Measurements from ENCODE around the gene ARHGEF37. TPM values are rescaled to one million over a fixed set of nuclear protein-coding genes. Genes with fewer than 3 reads are reported as not detected.

The ARHGEF37 gene
- total and polyA plus RNA-seq, 2 of the 8 experiments (the other 6 are each of a cell fraction or from before 2014, with no cell fraction given): 0.21 to 0.48 TPM

GRCh38 chr5:149584121-149584520, 2.8 kb downstream of the ARHGEF37 start:
- no peak for FAIRE-seq

More at GRCh38 chr5:149584121-149584520, 2.8 kb downstream of the ARHGEF37 start:
- TF ChIP-seq RBBP5 (IDR thresholded peaks at IDR 0.05; ENCODE audit: borderline replicate concordance, low read depth, low read length): no peak
- H3K27ac ChIP-seq (ENCODE audit: low read depth, low read length): no peak overlapping the region
- ChIA-PET POLR2A (ENCODE audit: partially characterized antibody) (no interaction called here), CTCF (ENCODE audit: partially characterized antibody) (interaction anchor here (0.5 to 5.6 kb wide), 6 partner anchors 14 to 217 kb away, joined by 3 to 33 read pairs (median 3); no protein-coding TSS in a partner anchor)
- H3K4me3 ChIP-seq (ENCODE audit: extremely low read depth in 1 of 4, insufficient read depth in 2 of 4, low read depth in 3 of 4, low read length in 4 of 4): no peak overlapping the region
- H3K27me3 ChIP-seq (replicated peaks in 1 of 4; ENCODE audit: control insufficient read depth in 3 of 4, extremely low read depth in 1 of 4, insufficient read depth in 3 of 4, low read length in 3 of 4): peaks cover 0 to 18% (median 13%) of the 10 kb centered on the region in 4 experiments; a peak in 6 of 7 replicates
- 56% methylated on average over 2 of the region's 2 CpGs; no CpG with 5 or more reads in 1 of the 2 experiments for WGBS, 2 experiments (ENCODE audit: extremely low coverage in 1 of 2, insufficient coverage in 1 of 2, insufficient read length in 1 of 2, insufficient replicate concordance in 2 of 2, low coverage in 1 of 2, low lambda C conversion rate in 2 of 2, missing lambda C conversion rate in 1 of 2)
- no peak overlapping the region for H2AK5ac ChIP-seq (ENCODE audit: low read depth, low read length)
- H2AFZ ChIP-seq (ENCODE audit: low read length): no peak overlapping the region
- H2BK15ac ChIP-seq (ENCODE audit: low read length): no peak overlapping the region
- H2BK120ac ChIP-seq (replicated peaks; ENCODE audit: low read depth, low read length): no peak overlapping the region
- no peak overlapping the region for H2BK20ac ChIP-seq (ENCODE audit: low read length)
- no peaks in the 10 kb centered on the region for H3K79me2 ChIP-seq (ENCODE audit: control insufficient read depth in 1 of 2, insufficient read depth in 2 of 2, low read length in 2 of 2)
- no peaks in the 10 kb centered on the region for H4K20me1 ChIP-seq (replicated peaks in 1 of 2; ENCODE audit: control insufficient read depth in 1 of 2, insufficient read depth in 2 of 2, low read length in 2 of 2)
- no peak overlapping the region for H4K5ac ChIP-seq (ENCODE audit: insufficient read length, low read depth, low read length)
- no peak overlapping the region for H3K23ac ChIP-seq (ENCODE audit: insufficient read length)
- no peak overlapping the region for H4K8ac ChIP-seq (ENCODE audit: extremely low read depth, insufficient read depth, low read length)
- no peaks in the 10 kb centered on the region for H3K36me3 ChIP-seq (ENCODE audit: control insufficient read depth in 2 of 4, insufficient read depth in 4 of 4, low read length in 3 of 4)
- H3K79me1 ChIP-seq (ENCODE audit: low read depth, low read length): no peaks in the 10 kb centered on the region
- H3K14ac ChIP-seq (ENCODE audit: insufficient read length): no peak overlapping the region
- no peak overlapping the region for H4K91ac ChIP-seq (replicated peaks; ENCODE audit: insufficient read length, low read length)
- H3K4me2 ChIP-seq (ENCODE audit: insufficient read depth in 1 of 2, low read depth in 2 of 2, low read length in 2 of 2): no peak overlapping the region
- H3K9me3 ChIP-seq (ENCODE audit: insufficient read depth in 2 of 2, low read depth in 1 of 2, low read length in 1 of 2): no peaks in the 10 kb centered on the region
- no peak overlapping the region for H3K4ac ChIP-seq (replicated peaks; ENCODE audit: insufficient read length, low read depth, low read length)
- H3K4me1 ChIP-seq (replicated peaks in 1 of 4; ENCODE audit: control insufficient read depth in 3 of 4, insufficient read depth in 4 of 4, low read length in 3 of 4): peaks cover 0 to 14% (median 5%) of the 10 kb centered on the region in 4 experiments; a peak in 6 of 7 replicates
- no peak for DNase-seq (ENCODE audit: low read depth in 1 of 2, low spot score in 2 of 2)
- H3K9ac ChIP-seq (replicated peaks in 1 of 4; ENCODE audit: extremely low read depth in 1 of 4, low read depth in 3 of 4, low read length in 3 of 4): no peak overlapping the region
- H3K23me2 ChIP-seq (ENCODE audit: low read depth, low read length): peaks cover 10% of the 10 kb centered on the region
- no peak overlapping the region for H2BK5ac ChIP-seq (ENCODE audit: low read depth, low read length)
- no peak overlapping the region for H2BK12ac ChIP-seq (ENCODE audit: low read depth, low read length)
- H3K18ac ChIP-seq (ENCODE audit: extremely low read depth, low read length): no peak overlapping the region
- H3K56ac ChIP-seq (replicated peaks; ENCODE audit: insufficient read length, low read depth, low read length): no peak overlapping the region
